Vagina (tissue), 2 donors: ENCODE measurements around the gene TXN. TPM values are rescaled to one million over a fixed set of nuclear protein-coding genes. Genes with fewer than 3 reads are reported as not detected.
"Not testable (repeated sequence)": the region's sequence is repeated elsewhere in the genome, so short reads cannot be mapped to it uniquely, and the experiment has no call there.

ENCODE experiments used
- DNase-seq, 2 donors: peaks; one replicate each; pipeline ENCODE4 v3.0.0-alpha.2; 2017; ENCODE audit errors: extremely low spot score in 2 of 2
- H3K27ac ChIP-seq: fragments of 200-600 bp; sonication (generic); one replicate; pipeline ENCODE4 v1.5.1; 2019
- H3K27me3 ChIP-seq: fragments of 200-600 bp; sonication (generic); one replicate; pipeline ENCODE4 v1.5.1; 2019
- H3K36me3 ChIP-seq, 2 donors: fragments of 200-600 bp; sonication (generic); one replicate each; pipeline ENCODE4 v1.5.1; 2017 to 2019
- H3K4me1 ChIP-seq: fragments of 200-600 bp; sonication (generic); one replicate; pipeline ENCODE4 v1.5.1; 2019
- H3K4me3 ChIP-seq, 2 donors: fragments of 200-600 bp; sonication (generic); 1 replicate in 1 of 2; 2 replicates in 1 of 2; pipeline ENCODE4 v1.5.1; 2016 to 2019
- H3K9me3 ChIP-seq: fragments of 200-600 bp; sonication (generic); one replicate; pipeline ENCODE4 v1.5.1; 2019
- POLR2A ChIP-seq, 2 donors: fragments of 450-650 bp; IDR thresholded peaks; one replicate each; pipeline ENCODE4 v1.6.1; 2017; ENCODE audit warnings: antibody characterized with exemption in 2 of 2, mild to moderate bottlenecking in 2 of 2, moderate library complexity in 2 of 2
- POLR2AphosphoS5 ChIP-seq, 2 donors: sonication (generic); formaldehyde crosslinking; IDR thresholded peaks; one replicate each; pipeline ENCODE4 v1.9.0; 2017; ENCODE audit warnings: antibody characterized with exemption in 2 of 2, mild to moderate bottlenecking in 2 of 2, low read depth in 1 of 2; ENCODE audit not compliant: insufficient read depth in 1 of 2
- intact Hi-C: fragments of 100-400 bp; cut with DNase I; formaldehyde crosslinking; loops from one replicate; pipeline ENCODE4 v1.15.1; 2023
- total RNA-seq: library from RNA; depleted of rRNA; stranded (reverse); fragments of >200 nt; gene quantifications from one replicate; pipeline ENCODE4 v1.2.3, GENCODE V29; 2016
- TF ChIP-seq, protein P1 (sequence below), 3 experiments: fragments of 450-650 bp in 2 of 3; fragments of 200-600 bp in 1 of 3; sonication (generic) in 1 of 3; IDR thresholded peaks; one replicate each; pipeline ENCODE4 v1.5.1; 2017 to 2019; ENCODE audit warnings: antibody characterized with exemption in 3 of 3, mild to moderate bottlenecking in 2 of 3, moderate library complexity in 2 of 3

Gene TXN
- total RNA-seq, 1 donor from 2014 or later, result 162 TPM

DNA sequence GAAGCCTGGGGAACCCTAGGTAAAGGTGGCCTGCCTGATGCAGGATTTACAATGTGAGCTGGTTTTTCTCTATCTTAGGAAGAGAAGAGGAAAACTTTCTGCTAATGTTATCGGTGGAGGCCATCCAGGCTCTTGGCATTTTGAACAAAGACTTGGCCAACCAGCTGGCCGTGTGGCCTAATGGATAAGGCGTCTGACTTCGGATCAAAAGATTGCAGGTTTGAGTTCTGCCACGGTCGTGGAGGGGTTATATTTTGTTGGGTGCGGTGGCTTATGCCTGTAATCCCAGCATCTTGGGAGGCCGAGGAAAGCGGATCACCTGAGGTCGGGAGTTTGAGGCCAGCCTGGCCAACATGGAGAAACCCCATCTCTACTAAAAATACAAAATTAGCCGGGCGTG is 58.0 kb downstream of the TXN start:
- Histone ChIP-seq H3K9me3 (no peaks in the 10 kb centered on the region), H3K4me3 (no peak overlapping the region), H3K4me1 (no peaks in the 10 kb centered on the region), H3K36me3 (no peaks in the 10 kb centered on the region), H3K27ac (no peak overlapping the region), H3K27me3 (no peaks in the 10 kb centered on the region)
- intact Hi-C loops, result no loop called here
- no peak for DNase-seq
- TF ChIP-seq, protein P1, sequence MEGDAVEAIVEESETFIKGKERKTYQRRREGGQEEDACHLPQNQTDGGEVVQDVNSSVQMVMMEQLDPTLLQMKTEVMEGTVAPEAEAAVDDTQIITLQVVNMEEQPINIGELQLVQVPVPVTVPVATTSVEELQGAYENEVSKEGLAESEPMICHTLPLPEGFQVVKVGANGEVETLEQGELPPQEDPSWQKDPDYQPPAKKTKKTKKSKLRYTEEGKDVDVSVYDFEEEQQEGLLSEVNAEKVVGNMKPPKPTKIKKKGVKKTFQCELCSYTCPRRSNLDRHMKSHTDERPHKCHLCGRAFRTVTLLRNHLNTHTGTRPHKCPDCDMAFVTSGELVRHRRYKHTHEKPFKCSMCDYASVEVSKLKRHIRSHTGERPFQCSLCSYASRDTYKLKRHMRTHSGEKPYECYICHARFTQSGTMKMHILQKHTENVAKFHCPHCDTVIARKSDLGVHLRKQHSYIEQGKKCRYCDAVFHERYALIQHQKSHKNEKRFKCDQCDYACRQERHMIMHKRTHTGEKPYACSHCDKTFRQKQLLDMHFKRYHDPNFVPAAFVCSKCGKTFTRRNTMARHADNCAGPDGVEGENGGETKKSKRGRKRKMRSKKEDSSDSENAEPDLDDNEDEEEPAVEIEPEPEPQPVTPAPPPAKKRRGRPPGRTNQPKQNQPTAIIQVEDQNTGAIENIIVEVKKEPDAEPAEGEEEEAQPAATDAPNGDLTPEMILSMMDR (IDR thresholded peaks at IDR 0.05), result no peak
- TF ChIP-seq POLR2A (IDR thresholded peaks at IDR 0.05), result no peak
- TF ChIP-seq POLR2AphosphoS5 (IDR thresholded peaks at IDR 0.05; ENCODE audit: insufficient read depth in 1 of 2, low read depth in 1 of 2), result no peak

DNA sequence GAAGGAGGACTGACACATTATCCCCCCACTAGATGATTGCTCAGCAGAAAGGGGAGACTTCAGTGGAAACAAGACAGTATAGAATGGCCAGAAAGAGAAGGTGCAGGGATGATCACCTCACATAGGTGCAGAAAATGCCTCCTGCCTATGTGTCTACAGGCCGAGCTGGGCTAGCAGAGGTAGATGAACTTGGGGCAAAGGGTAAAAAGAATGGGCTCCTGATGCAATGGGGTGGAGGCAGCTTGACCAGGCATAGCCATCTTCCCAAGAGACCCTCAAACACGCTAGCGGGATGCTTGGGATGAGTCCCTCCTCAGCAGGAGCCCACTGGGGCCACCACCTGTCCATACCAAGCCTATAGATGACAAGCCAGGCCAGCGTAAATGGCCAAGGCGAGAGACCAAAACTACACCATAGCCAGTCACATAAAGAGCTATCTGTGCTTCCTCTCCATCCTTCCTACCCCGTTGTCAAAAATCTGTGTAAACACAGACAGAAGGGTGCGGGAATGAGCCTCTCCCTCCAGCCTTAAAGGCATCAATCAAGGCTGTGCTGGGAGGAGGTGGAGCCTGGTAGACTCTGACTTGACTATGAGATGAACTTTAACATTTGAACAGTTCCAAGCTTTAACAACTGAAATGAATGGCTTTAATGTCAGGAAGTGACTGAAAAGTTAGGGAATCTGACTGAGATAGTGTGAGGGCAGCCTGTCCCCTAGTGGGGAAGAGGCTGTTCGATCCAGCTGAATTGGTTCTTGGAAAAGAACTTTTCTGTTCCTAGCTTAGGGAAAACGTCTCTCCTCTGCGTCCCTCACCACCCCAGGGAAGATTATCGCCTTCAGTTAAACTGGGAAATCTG is 58.7 kb downstream of the TXN start:
- TF ChIP-seq POLR2AphosphoS5 (IDR thresholded peaks at IDR 0.05; ENCODE audit: insufficient read depth in 1 of 2, low read depth in 1 of 2) (no peak), POLR2A (IDR thresholded peaks at IDR 0.05) (no peak)
- TF ChIP-seq, protein P1 (IDR thresholded peaks at IDR 0.05), result no peak
- H3K4me3 ChIP-seq, result no peak overlapping the region
- H3K36me3 ChIP-seq, result no peaks in the 10 kb centered on the region
- peaks cover 1% of the 10 kb centered on the region for H3K4me1 ChIP-seq
- no peak overlapping the region for H3K27ac ChIP-seq
- DNase-seq, result no peak
- intact Hi-C loops, result no loop called here
- H3K27me3 ChIP-seq, result no peaks in the 10 kb centered on the region
- no peaks in the 10 kb centered on the region for H3K9me3 ChIP-seq

DNA sequence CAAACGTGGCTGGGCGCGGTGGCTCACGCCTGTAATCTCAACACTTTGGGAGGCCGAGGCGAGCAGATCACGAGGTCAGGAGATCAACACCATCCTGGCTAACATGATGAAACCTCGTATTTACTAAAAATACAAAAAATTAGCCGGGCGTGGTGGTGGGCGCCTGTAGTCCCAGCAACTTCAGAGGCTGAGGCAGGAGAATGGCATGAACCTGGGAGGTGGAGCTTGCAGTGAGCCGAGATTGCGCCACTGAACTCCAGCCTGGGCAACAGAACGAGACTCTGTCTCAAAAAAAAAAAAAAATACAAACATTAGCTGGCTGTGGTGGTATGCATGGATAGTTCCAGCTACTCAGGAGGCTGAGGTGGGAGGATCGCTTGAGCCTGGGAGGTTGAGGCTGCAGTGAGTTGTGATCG is 60.2 kb downstream of the TXN start:
- intact Hi-C loops, H3K36me3 ChIP-seq, H3K4me3 ChIP-seq, H3K27me3 ChIP-seq, H3K27ac ChIP-seq, H3K9me3 ChIP-seq, H3K4me1 ChIP-seq, DNase-seq: not testable (repeated sequence)

Other genes with a start within 250 kb of the TXN start
- 0.49 TPM for gene C9orf152, start 48.3 kb downstream of the TXN start, total RNA-seq
- not detected for gene TXNDC8, start 81.4 kb upstream of the TXN start, total RNA-seq